Measurements from ENCODE around the gene ERFL. TPM values are rescaled to one million over a fixed set of nuclear protein-coding genes. Genes with fewer than 3 reads are reported as not detected.

ERFL gene
- total and polyA plus RNA-seq, 2 of the 8 experiments (the other 6 are each of a cell fraction or from before 2014, with no cell fraction given) = 0.12 TPM; not detected in 1

GRCh38 chr19:41902594-41902993 is 25.7 kb downstream of the ERFL start (continued):
- no peak for TF ChIP-seq SIN3A (conservative IDR thresholded peaks at IDR 0.05 in 1 of 2, IDR thresholded peaks at IDR 0.05 in 1 of 2; ENCODE audit: low read depth in 1 of 2, low read length in 2 of 2)
- no peak for TF ChIP-seq HDAC6 (IDR thresholded peaks at IDR 0.05; ENCODE audit: low read depth, low read length)

Measured in H1 (cell line).